Vagina (tissue), 2 donors: ENCODE measurements around the gene HOXC11.

ENCODE experiments used
- POLR2A ChIP-seq, 2 donors: fragments of 450-650 bp; IDR thresholded peaks; one replicate each; pipeline ENCODE4 v1.6.1; 2017; ENCODE audit warnings: antibody characterized with exemption in 2 of 2, mild to moderate bottlenecking in 2 of 2, moderate library complexity in 2 of 2
- POLR2AphosphoS5 ChIP-seq, 2 donors: sonication (generic); formaldehyde crosslinking; IDR thresholded peaks; one replicate each; pipeline ENCODE4 v1.9.0; 2017; ENCODE audit warnings: antibody characterized with exemption in 2 of 2, mild to moderate bottlenecking in 2 of 2, low read depth in 1 of 2; ENCODE audit not compliant: insufficient read depth in 1 of 2
- TF ChIP-seq, protein P1 (sequence below), 3 experiments: fragments of 450-650 bp in 2 of 3; fragments of 200-600 bp in 1 of 3; sonication (generic) in 1 of 3; IDR thresholded peaks; one replicate each; pipeline ENCODE4 v1.5.1; 2017 to 2019; ENCODE audit warnings: antibody characterized with exemption in 3 of 3, mild to moderate bottlenecking in 2 of 3, moderate library complexity in 2 of 3

DNA sequence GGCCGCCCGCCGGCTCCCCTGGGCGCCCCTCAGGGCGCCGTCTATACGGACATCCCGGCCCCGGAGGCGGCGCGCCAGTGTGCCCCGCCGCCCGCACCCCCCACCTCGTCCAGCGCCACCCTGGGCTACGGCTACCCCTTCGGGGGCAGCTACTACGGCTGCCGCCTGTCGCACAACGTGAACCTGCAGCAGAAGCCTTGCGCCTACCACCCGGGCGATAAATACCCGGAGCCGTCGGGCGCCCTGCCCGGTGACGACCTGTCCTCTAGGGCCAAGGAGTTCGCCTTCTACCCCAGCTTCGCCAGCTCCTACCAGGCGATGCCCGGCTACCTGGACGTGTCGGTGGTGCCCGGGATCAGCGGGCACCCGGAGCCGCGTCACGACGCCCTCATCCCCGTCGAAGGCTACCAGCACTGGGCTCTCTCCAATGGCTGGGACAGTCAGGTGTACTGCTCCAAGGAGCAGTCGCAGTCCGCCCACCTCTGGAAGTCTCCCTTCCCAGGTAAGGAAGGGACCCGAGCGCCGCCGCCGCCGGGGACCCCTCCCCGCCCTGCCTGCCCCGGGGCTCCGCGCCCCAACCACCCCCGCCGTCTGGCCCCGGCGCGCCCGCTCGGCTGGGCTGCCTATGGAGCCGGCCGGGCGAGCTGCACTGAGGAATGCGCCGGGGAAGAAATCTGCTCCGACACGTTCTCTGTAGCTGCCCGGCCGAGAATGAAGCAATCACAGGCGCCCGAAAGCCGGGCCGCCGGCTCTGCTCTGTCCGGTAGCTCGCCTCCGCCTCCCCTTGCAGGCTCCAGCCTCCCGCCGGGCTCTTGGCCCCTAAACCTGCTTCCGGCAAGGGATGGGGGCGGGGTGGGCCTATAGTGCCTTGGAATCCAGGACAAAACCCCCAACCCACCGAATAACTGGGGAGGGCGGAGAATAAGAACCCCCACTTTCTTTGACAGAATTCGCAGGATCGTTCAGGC is 33.5 kb upstream of the HOXC11 start:
- TF ChIP-seq, protein P1, sequence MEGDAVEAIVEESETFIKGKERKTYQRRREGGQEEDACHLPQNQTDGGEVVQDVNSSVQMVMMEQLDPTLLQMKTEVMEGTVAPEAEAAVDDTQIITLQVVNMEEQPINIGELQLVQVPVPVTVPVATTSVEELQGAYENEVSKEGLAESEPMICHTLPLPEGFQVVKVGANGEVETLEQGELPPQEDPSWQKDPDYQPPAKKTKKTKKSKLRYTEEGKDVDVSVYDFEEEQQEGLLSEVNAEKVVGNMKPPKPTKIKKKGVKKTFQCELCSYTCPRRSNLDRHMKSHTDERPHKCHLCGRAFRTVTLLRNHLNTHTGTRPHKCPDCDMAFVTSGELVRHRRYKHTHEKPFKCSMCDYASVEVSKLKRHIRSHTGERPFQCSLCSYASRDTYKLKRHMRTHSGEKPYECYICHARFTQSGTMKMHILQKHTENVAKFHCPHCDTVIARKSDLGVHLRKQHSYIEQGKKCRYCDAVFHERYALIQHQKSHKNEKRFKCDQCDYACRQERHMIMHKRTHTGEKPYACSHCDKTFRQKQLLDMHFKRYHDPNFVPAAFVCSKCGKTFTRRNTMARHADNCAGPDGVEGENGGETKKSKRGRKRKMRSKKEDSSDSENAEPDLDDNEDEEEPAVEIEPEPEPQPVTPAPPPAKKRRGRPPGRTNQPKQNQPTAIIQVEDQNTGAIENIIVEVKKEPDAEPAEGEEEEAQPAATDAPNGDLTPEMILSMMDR (IDR thresholded peaks at IDR 0.05) = no peak
- TF ChIP-seq POLR2AphosphoS5 (IDR thresholded peaks at IDR 0.05; ENCODE audit: insufficient read depth in 1 of 2, low read depth in 1 of 2) (no peak), POLR2A (IDR thresholded peaks at IDR 0.05) (no peak)
